HG03064 (cell line): ENCODE measurements around the gene SLC9A8.

Experiments used
- ATAC-seq: cut with Tn5 transposase; IDR thresholded peaks from one replicate; pipeline ENCODE4 v1.9.1; 2021; ENCODE audit warnings: low read depth; ENCODE audit not compliant: unreplicated experiment

SLC9A8 gene

DNA sequence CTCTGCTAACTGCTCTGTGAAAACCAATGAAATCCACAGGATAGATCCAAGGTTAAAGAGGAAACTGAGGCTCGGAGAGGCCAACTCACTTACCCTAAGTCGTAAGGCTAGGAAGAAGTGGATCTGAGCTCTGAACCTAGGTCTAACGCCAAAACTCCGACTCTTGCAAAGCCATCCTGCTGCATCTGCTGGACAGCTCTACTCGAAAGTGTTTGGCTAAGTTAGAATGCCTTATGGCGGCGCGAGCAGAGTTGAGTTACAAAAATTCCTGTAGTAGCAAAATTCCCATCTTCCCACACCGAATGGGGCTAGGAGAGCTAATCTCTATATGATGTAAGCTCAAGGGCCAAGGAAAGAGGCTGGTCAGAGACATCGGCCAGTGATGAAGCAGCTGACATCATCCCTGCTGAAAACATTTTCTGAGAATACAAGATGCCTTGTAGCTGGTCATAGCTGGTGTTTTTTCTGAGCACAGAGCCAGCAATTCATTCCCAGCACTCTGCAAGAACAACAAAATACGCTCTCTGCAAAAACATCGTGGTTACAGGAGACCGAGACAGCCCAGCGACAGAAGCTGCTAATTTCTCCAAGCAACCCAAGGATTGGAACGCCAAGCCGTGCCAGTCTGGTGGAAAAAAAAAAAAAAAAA, 100.9 kb downstream of the SLC9A8 start:
- ATAC-seq, result no peak

DNA sequence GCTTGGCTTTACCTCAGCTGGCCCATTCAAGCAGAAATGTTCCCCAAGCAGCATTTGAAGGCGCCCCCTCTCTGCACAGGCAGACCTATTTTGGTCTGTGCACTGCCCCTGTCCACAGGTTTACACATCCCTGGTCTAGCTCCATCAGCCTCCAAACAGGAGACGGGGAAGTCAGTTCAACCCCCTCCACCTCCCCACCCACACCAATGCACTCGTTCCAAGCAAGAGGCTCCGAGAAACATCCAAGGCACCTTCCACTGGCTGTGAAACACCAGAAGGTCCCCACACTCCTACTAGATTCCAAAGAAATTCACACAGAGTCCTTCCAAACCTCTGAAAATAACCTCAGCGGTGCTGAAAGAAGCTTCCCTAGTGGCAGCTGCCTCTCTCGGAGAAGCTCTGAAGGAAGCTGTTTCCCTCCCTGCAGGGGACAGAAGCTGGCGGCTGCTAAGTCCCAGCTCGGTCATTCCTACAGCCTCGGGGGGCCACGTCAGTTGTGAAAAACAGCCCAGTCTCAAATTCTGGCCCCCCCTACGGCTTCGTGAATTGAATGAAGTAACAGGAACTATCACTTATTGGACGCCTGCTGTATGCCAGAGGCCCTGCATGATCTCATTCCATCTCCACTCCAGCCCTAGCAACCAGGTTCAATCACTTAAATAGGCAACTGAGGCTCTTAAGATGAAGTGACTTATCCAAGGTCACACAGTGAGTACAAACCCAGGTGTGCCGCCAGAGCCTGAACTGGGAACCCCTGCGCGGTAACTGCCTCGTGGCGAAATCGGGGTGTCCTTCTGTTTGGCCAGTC, 101.9 kb downstream of the SLC9A8 start:
- peak; percentile 20 for ATAC-seq

DNA sequence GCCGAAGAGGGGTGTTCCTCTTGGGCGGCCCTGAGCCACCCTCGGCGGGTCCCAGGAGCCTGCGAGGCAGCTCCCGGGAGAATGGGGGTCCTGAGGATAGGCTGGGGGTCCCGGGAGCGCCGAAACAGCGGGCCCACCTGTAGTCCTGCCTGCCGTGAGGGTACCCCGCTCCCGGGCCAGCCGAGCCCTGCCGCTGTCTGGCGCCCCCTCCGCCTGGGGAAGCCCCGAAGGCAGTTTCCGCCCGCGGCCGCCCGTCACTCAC, 102.4 kb downstream of the SLC9A8 start:
- peak; percentile 31 for ATAC-seq

DNA sequence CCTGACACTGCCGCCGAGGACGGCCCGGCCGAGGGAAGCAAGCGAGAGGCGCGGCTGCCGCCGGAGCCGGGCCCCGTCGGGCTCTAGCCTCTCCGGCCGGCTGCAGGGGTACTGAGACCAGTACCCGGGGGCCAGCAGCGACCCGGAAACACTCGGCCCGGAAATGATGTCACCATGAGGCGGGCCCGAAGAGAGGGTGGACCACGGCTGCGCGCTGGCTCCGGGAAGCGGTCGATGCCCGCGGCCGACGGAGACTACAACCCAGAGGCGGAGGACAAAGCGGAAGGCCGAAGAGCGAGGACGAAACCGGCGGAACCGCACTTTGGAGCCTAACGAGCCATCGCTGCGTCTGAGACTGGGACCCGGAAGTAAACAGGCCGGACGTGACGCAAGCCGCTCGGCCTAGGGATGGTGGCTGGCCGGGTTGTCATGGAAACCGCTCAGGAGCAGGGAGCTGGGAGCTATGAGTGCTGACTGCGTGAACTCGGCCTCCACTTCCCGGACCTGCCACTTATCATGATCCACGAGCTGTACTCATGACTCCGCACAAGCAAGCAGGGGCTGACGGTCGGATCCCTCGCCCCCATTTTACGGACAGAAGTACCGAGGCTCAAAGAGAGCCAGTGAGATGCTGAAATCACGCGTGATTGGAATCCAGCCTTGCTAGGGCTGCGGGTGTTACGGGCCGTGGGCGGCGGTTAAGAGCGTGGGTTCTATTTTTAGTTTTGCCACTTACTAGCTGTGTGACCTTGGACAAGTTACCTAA, 102.9 kb downstream of the SLC9A8 start, which contains the start of gene SPATA2:
Gene SPATA2, minus strand, starts transcription at position 150 of the 766 bp plus-strand sequence. CDS start 7,039 bp downstream, outside the sequence.
- peak; percentile 81 for ATAC-seq

DNA sequence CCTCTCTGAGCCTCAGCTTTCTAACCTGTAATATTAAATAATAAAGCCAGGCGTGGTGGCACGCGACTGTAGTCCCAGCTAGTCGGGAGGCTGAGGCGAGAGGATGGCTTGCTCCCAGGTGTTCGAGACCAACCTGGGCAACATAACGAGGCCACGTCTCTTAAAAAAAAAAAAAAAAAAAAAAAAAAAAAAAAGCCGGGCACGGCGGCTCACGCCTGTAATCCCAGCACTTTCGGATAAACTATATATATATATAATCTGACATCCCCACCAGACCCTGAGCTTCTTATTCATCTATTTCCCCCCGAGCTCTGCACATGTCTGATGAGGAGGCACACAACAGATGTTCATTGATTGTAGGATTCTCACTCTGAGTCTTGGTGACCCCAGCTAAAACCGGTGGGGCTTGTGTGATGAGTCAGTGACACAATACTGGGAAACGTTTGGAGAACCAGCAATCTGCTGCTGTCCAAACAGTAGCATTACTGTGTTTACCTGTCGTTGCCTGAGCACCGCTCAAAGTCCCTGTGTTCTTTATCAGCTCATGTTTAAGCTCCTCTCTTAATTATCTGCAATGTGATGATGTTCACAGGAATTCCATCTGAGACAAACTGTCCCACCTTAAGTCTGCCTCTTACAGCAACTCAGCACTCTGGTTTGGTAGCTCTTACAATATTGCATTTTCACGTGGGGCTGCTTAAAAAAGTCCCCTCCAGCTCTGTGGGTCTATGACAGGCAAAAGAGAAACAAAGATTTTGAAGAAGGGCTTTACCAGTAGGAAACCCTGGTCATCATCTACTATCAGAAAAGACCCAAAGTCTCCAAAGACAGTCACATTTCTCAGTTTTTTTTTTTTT, 103.7 kb downstream of the SLC9A8 start:
- no peak for ATAC-seq

DNA sequence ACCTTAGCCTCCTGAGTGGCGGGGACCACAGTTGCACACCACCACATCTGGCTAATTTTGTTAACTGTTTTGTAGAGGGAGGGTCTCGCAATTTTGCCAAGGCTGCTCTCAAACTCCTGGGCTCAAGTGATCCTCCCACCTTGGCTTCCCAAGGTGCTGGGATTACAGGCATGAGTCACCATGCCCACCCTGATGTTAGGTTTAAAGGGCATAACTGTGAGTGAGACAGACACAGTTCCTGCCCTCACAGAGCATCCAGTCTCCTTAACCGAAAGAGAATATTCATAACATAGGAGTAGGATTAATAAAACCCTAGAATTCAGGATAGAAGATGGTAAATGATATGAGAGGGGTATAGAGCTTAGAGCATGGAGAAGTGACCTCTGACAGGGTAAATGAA, 105.8 kb downstream of the SLC9A8 start:
- no peak for ATAC-seq

DNA sequence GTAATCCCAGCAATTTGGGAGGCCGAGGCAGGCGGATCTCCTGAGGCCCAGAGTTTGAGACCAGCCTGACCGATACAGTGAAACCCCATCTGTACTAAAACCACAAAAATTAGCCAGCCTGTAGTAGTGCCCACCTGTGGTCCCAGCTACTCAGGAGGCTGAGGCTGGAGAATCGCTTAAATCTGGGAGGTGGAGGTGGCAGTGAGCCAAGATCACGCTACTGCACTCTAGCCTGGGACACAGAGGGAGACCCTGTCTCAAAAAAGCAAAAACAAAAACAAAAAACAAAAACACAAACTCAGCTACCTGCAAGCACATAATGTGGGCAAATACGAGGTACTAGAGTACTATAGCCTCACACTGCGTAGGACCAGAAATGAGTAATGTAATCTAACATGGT, 106.4 kb downstream of the SLC9A8 start:
- ATAC-seq, result no peak

DNA sequence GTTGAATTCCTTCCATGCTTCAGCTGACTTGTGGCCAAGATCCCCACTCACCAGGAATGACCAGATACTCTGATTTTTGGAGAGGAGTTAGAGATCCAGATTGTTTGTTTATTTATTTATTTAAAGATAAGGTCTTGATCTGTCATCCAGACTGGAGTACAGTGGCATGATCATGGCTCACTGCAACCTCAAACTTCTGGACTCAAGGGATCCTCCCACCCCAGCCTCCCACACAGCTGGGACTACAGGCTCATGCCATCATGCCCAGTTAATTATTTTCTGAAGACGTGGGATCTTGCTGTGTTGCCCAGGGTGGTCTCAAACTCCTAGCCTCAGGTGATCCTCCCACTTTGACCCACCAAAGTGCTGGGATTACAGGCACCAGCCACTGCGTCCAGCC, 106.8 kb downstream of the SLC9A8 start:
- no peak for ATAC-seq

DNA sequence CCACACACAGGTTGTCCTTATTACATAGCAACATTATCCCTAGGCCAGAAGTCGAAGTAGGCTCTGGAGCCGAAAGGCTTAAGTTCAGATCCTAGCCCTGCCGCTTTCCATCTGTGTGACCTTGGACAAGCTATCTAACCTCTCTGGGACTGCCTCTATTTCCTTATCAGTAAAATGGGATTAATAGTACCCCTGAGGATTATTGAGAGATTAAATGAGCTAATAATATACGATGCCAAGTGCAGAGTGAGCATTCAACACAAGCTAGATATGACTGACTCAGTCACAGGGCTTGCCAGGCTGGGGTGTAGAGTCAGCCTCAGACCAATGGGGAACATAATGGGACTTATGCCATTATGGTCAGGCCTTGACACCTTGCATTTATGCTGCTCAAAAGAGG, 111.6 kb downstream of the SLC9A8 start:
- ATAC-seq, result no peak

DNA sequence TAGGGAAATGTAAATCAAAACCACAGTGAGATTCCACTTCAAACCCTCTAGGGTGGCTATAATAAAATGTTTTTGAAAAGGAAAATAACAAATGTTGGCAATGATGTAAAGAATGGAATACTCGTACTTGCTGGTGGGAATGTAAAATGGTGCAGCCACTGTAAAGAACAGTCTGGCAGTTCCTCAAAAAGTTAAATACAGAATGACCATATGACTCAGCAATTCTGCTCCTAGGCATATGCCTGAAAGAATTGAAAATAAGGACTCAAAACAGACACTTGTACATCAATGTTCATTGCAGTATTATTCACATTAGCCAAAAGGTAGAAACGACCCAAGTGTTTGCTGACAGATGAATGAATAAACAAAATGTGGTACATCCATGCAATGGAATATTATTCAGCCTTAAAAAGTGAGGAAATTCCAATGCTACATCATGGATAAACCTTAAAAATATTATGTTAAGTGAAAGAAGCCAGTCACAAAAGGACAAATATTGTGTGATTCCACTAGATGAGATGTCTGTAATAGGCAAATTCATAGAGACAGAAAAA, 113.3 kb downstream of the SLC9A8 start:
- no peak for ATAC-seq

DNA sequence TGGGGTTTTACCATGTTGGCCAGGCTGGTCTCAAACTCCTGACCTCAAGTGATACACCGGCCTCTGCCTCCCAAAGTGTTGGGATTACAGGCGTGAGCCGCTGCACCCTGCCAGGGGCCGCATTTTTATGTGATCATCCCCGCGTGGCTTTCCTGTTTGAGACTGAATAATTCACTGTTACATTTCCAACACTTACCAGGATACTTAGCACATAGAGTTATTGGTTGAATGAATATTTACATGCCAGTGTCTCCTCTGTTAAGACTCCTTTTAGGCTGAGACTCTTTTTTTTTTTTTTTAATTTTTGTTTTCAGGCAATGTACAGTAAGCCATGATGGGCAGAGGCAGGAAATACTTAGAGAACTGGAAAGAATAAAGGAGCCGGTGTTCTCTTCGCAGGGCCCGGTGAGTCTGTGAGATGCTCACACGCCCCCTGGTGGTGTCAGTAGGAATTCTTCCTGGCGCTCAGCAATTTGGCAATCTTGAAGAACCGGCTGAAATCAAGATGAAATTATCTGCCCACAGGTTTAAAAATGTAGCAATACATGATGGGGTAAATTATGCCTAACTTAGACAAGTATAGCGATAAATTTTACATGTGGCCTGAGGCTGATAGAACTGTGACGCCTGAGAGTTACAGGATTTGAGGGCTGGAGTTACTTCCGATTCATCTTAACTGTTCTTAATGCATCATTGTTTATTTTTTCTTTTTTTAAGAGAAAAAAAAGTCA, 115.9 kb downstream of the SLC9A8 start:
- ATAC-seq, result no peak

DNA sequence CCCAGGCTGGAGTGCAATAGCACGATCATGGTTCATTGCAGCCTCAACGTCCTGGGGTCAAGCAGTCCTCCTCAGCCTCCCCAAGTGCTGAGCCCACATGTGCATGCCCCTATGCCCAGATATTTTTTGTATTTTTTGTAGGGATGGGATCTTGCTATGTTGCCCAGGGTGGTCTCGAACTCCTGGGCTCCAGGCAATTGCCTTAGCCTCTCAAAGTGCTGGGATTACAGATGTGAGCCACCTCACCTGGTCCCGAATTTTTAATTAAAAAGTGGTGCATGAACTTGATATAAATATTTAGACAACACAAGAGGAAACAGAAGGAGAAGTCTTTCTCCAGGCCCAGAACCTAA, 116.5 kb downstream of the SLC9A8 start:
- no peak for ATAC-seq

DNA sequence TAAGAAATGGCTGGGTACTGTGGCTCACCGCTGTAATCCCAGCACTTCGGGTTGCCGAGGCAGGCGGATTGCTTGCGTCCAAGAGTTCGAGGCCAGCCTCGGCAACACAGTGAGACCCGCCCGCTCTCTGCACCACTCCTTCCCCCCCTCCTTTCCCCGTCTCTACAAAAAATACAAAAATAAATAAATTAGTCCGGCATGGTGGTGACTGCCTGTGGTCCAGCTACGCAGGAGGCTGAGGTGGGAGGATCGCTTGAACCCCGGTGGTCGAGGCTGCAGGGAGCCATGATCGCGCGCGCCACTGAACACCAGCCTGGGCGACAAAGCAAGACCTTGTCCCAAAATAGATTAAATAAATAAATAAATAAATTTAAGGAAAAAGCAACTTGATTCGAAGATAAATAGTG, 123.1 kb downstream of the SLC9A8 start:
- ATAC-seq, result no peak

DNA sequence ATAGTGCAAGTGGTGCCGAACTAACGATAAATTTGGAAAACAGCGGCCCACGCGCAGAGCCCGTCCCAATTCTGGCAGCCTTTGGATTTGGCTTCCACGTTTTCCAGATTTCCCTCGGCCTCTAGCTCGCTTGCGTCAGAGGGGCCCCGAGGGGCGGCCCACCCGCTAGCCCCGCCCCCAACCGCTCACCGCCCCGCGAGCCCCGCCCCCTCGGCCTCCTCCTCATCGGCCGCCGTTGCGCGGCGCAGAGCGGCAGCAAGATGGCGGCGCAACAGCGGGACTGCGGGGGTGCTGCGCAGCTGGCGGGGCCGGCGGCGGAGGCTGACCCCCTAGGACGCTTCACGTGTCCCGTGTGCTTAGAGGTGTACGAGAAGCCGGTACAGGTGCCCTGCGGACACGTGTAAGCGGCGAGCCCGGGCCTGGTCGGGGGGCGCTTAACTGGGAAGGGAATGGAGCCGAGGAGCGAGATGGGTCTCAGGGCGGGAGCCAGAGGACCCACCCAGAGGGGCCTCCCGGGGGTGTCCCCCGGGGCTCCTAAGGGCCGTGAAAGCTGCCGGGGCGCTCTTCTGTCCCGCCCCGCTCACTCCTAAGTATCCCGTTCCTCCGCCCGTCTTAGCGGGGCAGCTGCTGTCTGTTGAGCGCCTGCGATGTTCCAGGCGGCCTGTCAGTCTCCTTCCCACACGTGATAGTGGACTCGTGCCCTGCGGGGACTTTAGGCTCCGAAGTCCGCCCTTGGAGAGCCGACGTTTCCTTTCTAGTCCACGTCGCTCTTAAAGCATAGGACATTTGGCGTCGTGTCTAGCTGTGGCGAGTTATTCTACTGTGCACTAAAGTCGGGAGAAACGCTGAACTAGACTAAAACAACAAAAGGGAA, 123.8 kb downstream of the SLC9A8 start, which contains the start of gene RNF114:
Gene RNF114, plus strand, starts transcription at position 245 of the 874 bp plus-strand sequence. Its CDS starts 16 bp downstream, at position 261.
- ATAC-seq, result peak; percentile 50

DNA sequence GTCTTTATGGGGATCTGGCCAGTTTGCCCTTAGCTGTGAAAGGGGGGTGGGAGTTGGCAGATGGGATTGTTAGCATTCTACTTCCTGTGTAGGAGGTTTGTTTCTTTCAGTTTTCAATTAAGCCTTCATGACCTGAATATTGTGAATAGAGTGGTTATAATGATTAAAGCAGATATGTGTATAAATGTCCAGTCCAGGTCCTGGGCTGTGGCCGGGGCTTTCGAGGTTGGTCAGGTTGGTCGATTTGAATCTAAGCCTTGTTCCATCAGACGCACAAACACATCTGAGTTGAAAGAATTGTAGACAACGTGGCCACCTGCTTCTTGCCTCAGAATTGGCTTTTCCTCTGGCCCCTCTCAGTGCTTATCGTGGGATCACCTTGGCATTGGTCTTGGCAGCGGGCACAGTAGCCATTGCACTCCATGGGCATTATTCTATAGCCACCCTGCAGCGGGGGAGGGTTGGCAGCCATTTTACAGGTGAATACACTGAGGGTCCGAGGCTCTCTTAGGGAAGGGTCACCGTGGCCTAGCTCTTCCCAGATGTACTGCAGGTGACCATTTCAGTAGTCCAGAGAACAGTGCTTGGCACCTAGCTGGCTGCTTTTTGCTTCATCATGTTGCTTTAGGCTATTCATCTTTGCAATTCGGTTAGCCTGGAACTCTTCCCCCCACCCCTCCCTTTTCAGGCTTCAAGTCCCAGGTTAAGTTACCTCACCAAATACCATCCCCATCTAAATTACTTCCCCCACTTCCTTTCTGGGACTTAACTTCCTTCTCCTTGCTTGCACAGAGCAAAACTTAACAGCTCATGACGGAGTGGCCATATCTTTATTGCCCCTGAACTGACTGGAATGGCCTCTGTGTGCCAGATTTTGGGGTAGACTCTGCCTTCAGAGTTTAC, 124.7 kb downstream of the SLC9A8 start:
- peak; percentile 13 for ATAC-seq

DNA sequence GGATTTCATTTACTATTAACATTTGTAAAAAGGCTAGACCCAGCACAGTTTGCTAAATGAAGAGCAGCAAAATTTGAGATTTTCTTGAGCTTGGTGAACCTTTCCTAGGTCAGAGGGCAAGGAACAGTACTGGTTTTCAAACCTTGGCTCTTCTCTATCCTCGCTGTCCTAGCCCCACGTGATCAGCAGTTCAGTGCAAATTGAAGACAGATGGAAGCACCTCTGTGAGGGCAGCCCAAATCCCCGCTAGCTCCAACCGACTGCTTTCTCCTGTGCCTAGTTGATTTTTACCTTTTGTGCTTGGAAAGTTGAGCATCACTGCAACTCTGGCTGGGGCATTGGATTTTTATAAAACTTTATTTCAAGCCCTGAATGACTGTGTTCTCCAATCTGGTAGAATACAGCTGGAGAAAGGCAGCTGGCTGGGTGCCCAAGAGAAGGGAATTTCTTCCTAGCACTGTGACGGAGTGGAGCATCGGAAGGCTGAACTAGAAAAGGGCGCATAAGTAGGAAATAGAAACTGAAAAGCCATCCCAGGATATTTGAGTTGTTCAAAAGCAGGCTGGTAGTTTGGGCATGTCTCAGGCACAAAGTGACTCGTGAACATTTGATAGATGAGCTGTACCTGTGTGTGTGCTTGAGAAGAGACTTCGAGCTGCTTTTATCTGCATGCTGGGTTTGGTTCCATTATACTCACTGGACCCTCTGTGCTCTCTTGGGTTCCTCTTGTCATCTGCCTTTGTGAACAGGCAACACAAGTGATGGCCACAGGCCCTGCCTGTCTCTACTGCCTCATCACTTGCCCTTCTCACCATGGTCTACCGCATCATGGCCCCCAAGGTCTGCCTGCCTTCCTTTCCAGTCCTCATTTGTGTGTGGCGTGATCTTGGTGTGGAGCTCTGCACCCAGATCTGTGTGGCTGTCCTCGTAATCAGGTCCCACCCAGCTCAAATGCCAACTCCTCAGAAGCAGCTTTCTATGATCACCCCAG, 125.8 kb downstream of the SLC9A8 start:
- no peak for ATAC-seq

DNA sequence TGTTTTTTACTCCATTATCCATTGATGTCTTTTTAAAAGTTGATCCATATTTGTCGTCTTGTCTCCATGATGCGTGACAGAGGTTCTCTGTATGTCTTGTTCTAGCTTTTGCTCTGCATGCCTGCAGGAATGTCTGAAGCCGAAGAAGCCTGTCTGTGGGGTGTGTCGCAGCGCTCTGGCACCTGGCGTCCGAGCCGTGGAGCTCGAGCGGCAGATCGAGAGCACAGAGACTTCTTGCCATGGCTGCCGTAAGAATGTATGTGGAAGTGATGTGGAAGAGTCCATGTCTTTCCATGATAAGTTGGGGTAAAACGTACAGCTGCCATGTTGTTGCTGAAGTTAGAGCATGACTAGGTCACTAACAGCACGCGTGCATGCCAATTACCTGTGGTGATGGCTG, 128.8 kb downstream of the SLC9A8 start:
- ATAC-seq, result no peak
